Trophoblast cell (in vitro differentiated cells and primary cell): Measurements from ENCODE around the gene STK25.

Source experiments
- DNase-seq, 2 donors: peaks; one replicate each; pipeline ENCODE4 v3.0.0-alpha.2; 2016
- H2AFZ ChIP-seq: 2 replicates; pipeline ENCODE4 v1.6.1; 2013; ENCODE audit warnings: low read length, moderate library complexity, mild to moderate bottlenecking; ENCODE audit not compliant: insufficient read depth, poor library complexity
- H2AK5ac ChIP-seq: 2 replicates; pipeline ENCODE4 v1.6.1; 2013; ENCODE audit warnings: mild to moderate bottlenecking, low read length
- H2BK120ac ChIP-seq: 2 replicates; pipeline ENCODE4 v1.6.1; 2013; ENCODE audit warnings: low read length, mild to moderate bottlenecking, moderate library complexity; ENCODE audit not compliant: insufficient read depth, poor library complexity
- H2BK12ac ChIP-seq: 2 replicates; pipeline ENCODE4 v1.6.1; 2013; ENCODE audit warnings: mild to moderate bottlenecking, low read length, moderate library complexity
- H2BK5ac ChIP-seq: 2 replicates; pipeline ENCODE4 v1.6.1; 2013; ENCODE audit warnings: low read length, low read depth, moderate library complexity, mild to moderate bottlenecking; ENCODE audit not compliant: poor library complexity
- H3K14ac ChIP-seq: 2 replicates; pipeline ENCODE4 v1.6.1; 2013; ENCODE audit warnings: mild to moderate bottlenecking, low read length
- H3K18ac ChIP-seq: 2 replicates; pipeline ENCODE4 v1.6.1; 2013; ENCODE audit warnings: mild to moderate bottlenecking, low read length
- H3K23ac ChIP-seq: 2 replicates; pipeline ENCODE4 v1.6.1; 2013; ENCODE audit warnings: low read length
- H3K27ac ChIP-seq: 2 replicates; pipeline ENCODE4 v1.5.1; 2013; ENCODE audit warnings: low read depth, mild to moderate bottlenecking, inconsistent platforms, low read length, moderate library complexity
- H3K27me3 ChIP-seq: 2 replicates; pipeline ENCODE4 v1.6.1; 2013; ENCODE audit warnings: inconsistent platforms, mild to moderate bottlenecking, low read length, moderate library complexity; ENCODE audit not compliant: insufficient read depth
- H3K36me3 ChIP-seq, 2 experiments: 1 replicate in 1 of 2; 2 replicates in 1 of 2; pipeline ENCODE4 v1.6.1; 2013; ENCODE audit warnings: low read length in 2 of 2, mild to moderate bottlenecking in 2 of 2, moderate library complexity in 1 of 2; ENCODE audit not compliant: insufficient read depth in 2 of 2, control insufficient read depth in 1 of 2
- H3K4ac ChIP-seq: 2 replicates; pipeline ENCODE4 v1.6.1; 2013; ENCODE audit warnings: low read depth, mild to moderate bottlenecking, low read length, moderate library complexity
- H3K4me1 ChIP-seq, 2 experiments: 1 replicate in 1 of 2; 2 replicates in 1 of 2; pipeline ENCODE4 v1.6.1; 2013; ENCODE audit warnings: low read length in 2 of 2, mild to moderate bottlenecking in 2 of 2, moderate library complexity in 1 of 2; ENCODE audit not compliant: insufficient read depth in 2 of 2, control insufficient read depth in 1 of 2
- H3K4me2 ChIP-seq: 2 replicates; pipeline ENCODE4 v1.6.1; 2013; ENCODE audit warnings: inconsistent platforms, mild to moderate bottlenecking, low read length, moderate library complexity
- H3K4me3 ChIP-seq: 2 replicates; pipeline ENCODE4 v1.5.1; 2013; ENCODE audit warnings: mild to moderate bottlenecking, low read depth, low read length, inconsistent platforms
- H3K79me1 ChIP-seq: one replicate; pipeline ENCODE4 v1.6.1; 2013; ENCODE audit warnings: low read length
- H3K79me2 ChIP-seq: 2 replicates; pipeline ENCODE4 v1.6.1; 2013; ENCODE audit warnings: low read length, mild to moderate bottlenecking; ENCODE audit not compliant: control insufficient read depth, insufficient read depth, poor library complexity
- H3K9ac ChIP-seq: 2 replicates; pipeline ENCODE4 v1.6.1; 2013; ENCODE audit warnings: mild to moderate bottlenecking, low read length
- H3K9me3 ChIP-seq: 2 replicates; pipeline ENCODE4 v1.6.1; 2013; ENCODE audit warnings: low read depth, mild to moderate bottlenecking, control low read depth, inconsistent platforms, low read length; ENCODE audit not compliant: insufficient read depth
- H4K12ac ChIP-seq: 2 replicates; pipeline ENCODE4 v1.6.1; 2013; ENCODE audit warnings: low read depth, mild to moderate bottlenecking, low read length, moderate library complexity
- H4K8ac ChIP-seq: 2 replicates; pipeline ENCODE4 v1.6.1; 2013; ENCODE audit warnings: low read depth, mild to moderate bottlenecking, low read length, moderate library complexity
- H4K91ac ChIP-seq: one replicate; pipeline ENCODE4 v1.6.1; 2013; ENCODE audit warnings: low read depth, mild to moderate bottlenecking, low read length, moderate library complexity
- WGBS: extraction: QIAGEN DNeasy Blood & Tissue Kit; methylation state at CpG from one replicate; pipeline ENCODE4 v1.1.7; 2013; ENCODE audit warnings: missing lambda C conversion rate; ENCODE audit not compliant: insufficient read length, insufficient coverage; ENCODE audit errors: extremely low coverage; 5-methylcytosine and 5-hydroxymethylcytosine counted together

The STK25 gene

GRCh38 chr2:241514986-241515737, 6.8 kb upstream of the STK25 start:
- no peak overlapping the region for H4K8ac ChIP-seq
- no peak overlapping the region for H2AK5ac ChIP-seq
- H3K27ac ChIP-seq: no peak overlapping the region
- H3K9me3 ChIP-seq: peaks cover 11% of the 10 kb centered on the region
- H2AFZ ChIP-seq: no peak overlapping the region
- H2BK5ac ChIP-seq: no peak overlapping the region
- no peak overlapping the region for H2BK12ac ChIP-seq
- H3K36me3 ChIP-seq: no peaks in the 10 kb centered on the region
- peak in 1 of 2 donors; percentile 23 for DNase-seq
- no peak overlapping the region for H4K12ac ChIP-seq
- no peak overlapping the region for H2BK120ac ChIP-seq
- H3K4me2 ChIP-seq: no peak overlapping the region
- no peaks in the 10 kb centered on the region for H3K79me2 ChIP-seq
- H3K27me3 ChIP-seq: no peaks in the 10 kb centered on the region
- H3K4me1 ChIP-seq: no peaks in the 10 kb centered on the region
- H3K18ac ChIP-seq: no peak overlapping the region
- WGBS: no CpG with 5 or more reads among the region's 10 CpGs
- H3K79me1 ChIP-seq: no peaks in the 10 kb centered on the region
- no peak overlapping the region for H4K91ac ChIP-seq
- H3K9ac ChIP-seq: peak overlapping the region; percentile 64
- H3K4me3 ChIP-seq: no peak overlapping the region
- H3K4ac ChIP-seq: no peak overlapping the region
- H3K14ac ChIP-seq: no peak overlapping the region
- H3K23ac ChIP-seq: peak overlapping the region; percentile 44

GRCh38 chr2:241514553-241514952, 6.2 kb upstream of the STK25 start:
- no peak overlapping the region for H3K23ac ChIP-seq
- H2BK12ac ChIP-seq: no peak overlapping the region
- H3K9ac ChIP-seq: no peak overlapping the region
- H3K27me3 ChIP-seq: no peaks in the 10 kb centered on the region
- H3K4me1 ChIP-seq: peaks cover 0 to under 1% of the 10 kb centered on the region in 2 experiments
- H3K79me1 ChIP-seq: no peaks in the 10 kb centered on the region
- peaks cover 11% of the 10 kb centered on the region for H3K9me3 ChIP-seq
- no peak overlapping the region for H3K27ac ChIP-seq
- no CpG with 5 or more reads among the region's 5 CpGs for WGBS
- no peaks in the 10 kb centered on the region for H3K36me3 ChIP-seq
- no peak overlapping the region for H2AFZ ChIP-seq
- no peak overlapping the region for H3K4ac ChIP-seq
- no peak overlapping the region for H4K12ac ChIP-seq
- H3K18ac ChIP-seq: no peak overlapping the region
- no peak overlapping the region for H3K14ac ChIP-seq
- no peak overlapping the region for H2BK120ac ChIP-seq
- peak in 1 of 2 donors; percentile 8 for DNase-seq
- H2BK5ac ChIP-seq: no peak overlapping the region
- H4K91ac ChIP-seq: no peak overlapping the region
- no peak overlapping the region for H2AK5ac ChIP-seq
- no peak overlapping the region for H4K8ac ChIP-seq
- H3K79me2 ChIP-seq: no peaks in the 10 kb centered on the region
- H3K4me3 ChIP-seq: no peak overlapping the region
- no peak overlapping the region for H3K4me2 ChIP-seq

- Histone ChIP-seq H3K18ac (no peak overlapping the region), H3K9ac (peak overlapping the region; percentile 56), H3K14ac (no peak overlapping the region), H2BK5ac (no peak overlapping the region), H3K36me3 (peaks cover 0 to under 1% of the 10 kb centered on the region in 2 experiments), H3K79me2 (peaks cover 18% of the 10 kb centered on the region), H3K4ac (no peak overlapping the region), H3K23ac (no peak overlapping the region), H2BK12ac (no peak overlapping the region), H4K8ac (no peak overlapping the region), H4K12ac (no peak overlapping the region), H3K9me3 (peaks cover 1% of the 10 kb centered on the region), H3K79me1 (peaks cover 16% of the 10 kb centered on the region), H3K27ac (no peak overlapping the region), H2AFZ (no peak overlapping the region), H3K27me3 (no peaks in the 10 kb centered on the region), H3K4me1 (peaks cover 13% of the 10 kb centered on the region in 2 experiments), H3K4me2 (no peak overlapping the region), H2BK120ac (no peak overlapping the region), H3K4me3 (no peak overlapping the region), H4K91ac (no peak overlapping the region), H2AK5ac (no peak overlapping the region)
- WGBS: no CpG with 5 or more reads among the region's 6 CpGs
- DNase-seq: no peak
Measured at GRCh38 chr2:241511091-241511741, 2.8 kb upstream of the STK25 start.

- no peak for DNase-seq
- H2BK120ac ChIP-seq: peak overlapping the region; percentile 87
- H4K91ac ChIP-seq: peak overlapping the region; percentile 97
- peak overlapping the region; percentile 47 for H2BK5ac ChIP-seq
- H2BK12ac ChIP-seq: no peak overlapping the region
- H2AK5ac ChIP-seq: peak overlapping the region; percentile 77
- H2AFZ ChIP-seq: peak overlapping the region; percentile 34
- H3K18ac ChIP-seq: peak overlapping the region; percentile 91
- peak overlapping the region; percentile 59 for H3K27ac ChIP-seq
- H3K4me3 ChIP-seq: peak overlapping the region; percentile 79
- H4K8ac ChIP-seq: peak overlapping the region; percentile 86
- H3K23ac ChIP-seq: no peak overlapping the region
- peak overlapping the region; percentile 80 for H3K14ac ChIP-seq
- no CpG with 5 or more reads among the region's 24 CpGs for WGBS
- peak overlapping the region; percentile 68 for H3K4ac ChIP-seq
- peak overlapping the region; percentile 88 for H3K4me2 ChIP-seq
- peak overlapping the region; percentile 39 for H3K9ac ChIP-seq
- H4K12ac ChIP-seq: peak overlapping the region; percentile 36
- H3K9me3 ChIP-seq: peaks cover 1% of the 10 kb centered on the region
- H3K79me2 ChIP-seq: peaks cover 23% of the 10 kb centered on the region
- H3K4me1 ChIP-seq: peaks cover 16 to 19% of the 10 kb centered on the region in 2 experiments
- H3K79me1 ChIP-seq: peaks cover 16% of the 10 kb centered on the region
- H3K27me3 ChIP-seq: no peaks in the 10 kb centered on the region
- peaks cover 2 to 8% of the 10 kb centered on the region in 2 experiments for H3K36me3 ChIP-seq
Measured at GRCh38 chr2:241509155-241509784, 886 bp upstream of the STK25 start.
